PC-9 (cell line): Measurements from ENCODE around the gene RGL2.

ENCODE experiments used
- EZH2 ChIP-seq: fragments of 200-600 bp; sonication (generic); IDR thresholded peaks from 2 replicates; pipeline ENCODE4 v1.8.0; 2017; ENCODE audit warnings: antibody characterized with exemption, low read depth
- TF ChIP-seq, protein P1 (sequence below): fragments of 200-600 bp; sonication (generic); conservative IDR thresholded peaks from 2 replicates; pipeline ENCODE4 v1.6.1; 2017; ENCODE audit warnings: mixed run types, antibody characterized with exemption, mild to moderate bottlenecking, moderate library complexity

DNA sequence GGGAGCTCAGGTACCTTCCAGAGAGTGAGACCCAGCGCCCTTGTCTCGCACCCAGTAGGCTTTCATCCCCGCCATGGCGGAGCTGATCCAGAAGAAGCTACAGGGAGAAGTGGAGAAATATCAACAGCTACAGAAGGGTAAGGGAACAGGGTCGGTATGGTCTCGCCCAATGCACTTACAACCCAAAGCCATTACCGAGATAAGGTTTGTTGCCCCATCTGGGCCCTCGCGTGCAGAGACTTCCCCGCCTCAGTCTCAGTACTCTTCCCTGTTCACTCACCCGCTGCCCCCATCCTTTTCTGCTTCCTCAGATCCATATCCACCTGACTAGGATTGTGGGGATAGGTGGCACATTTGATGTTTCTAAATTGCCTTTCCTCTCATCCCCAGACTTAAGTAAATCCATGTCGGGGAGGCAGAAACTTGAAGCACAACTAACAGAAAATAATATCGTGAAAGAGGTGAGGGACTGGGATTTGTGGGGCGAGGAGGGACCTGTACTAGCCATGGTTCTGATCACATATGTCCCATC, 8.9 kb downstream of the RGL2 start:
- TF ChIP-seq, protein P1, sequence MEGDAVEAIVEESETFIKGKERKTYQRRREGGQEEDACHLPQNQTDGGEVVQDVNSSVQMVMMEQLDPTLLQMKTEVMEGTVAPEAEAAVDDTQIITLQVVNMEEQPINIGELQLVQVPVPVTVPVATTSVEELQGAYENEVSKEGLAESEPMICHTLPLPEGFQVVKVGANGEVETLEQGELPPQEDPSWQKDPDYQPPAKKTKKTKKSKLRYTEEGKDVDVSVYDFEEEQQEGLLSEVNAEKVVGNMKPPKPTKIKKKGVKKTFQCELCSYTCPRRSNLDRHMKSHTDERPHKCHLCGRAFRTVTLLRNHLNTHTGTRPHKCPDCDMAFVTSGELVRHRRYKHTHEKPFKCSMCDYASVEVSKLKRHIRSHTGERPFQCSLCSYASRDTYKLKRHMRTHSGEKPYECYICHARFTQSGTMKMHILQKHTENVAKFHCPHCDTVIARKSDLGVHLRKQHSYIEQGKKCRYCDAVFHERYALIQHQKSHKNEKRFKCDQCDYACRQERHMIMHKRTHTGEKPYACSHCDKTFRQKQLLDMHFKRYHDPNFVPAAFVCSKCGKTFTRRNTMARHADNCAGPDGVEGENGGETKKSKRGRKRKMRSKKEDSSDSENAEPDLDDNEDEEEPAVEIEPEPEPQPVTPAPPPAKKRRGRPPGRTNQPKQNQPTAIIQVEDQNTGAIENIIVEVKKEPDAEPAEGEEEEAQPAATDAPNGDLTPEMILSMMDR, result no peak
- no peak for TF ChIP-seq EZH2
